ENCODE data around the gene COL28A1. TPM values are rescaled to one million over a fixed set of nuclear protein-coding genes. Genes with fewer than 3 reads are reported as not detected.

Gene COL28A1
- total RNA-seq, 1 experiment from 2014 or later, result 0.81 TPM

GRCh38 chr7:7512861-7513597 is 22.6 kb downstream of the COL28A1 start (continued):
- TF ChIP-seq ZNF425 (CRISPR knock-in tag; conservative IDR thresholded peaks at IDR 0.05) (no peak), ATF6 (CRISPR knock-in tag; IDR thresholded peaks at IDR 0.05) (no peak), ZNF263 (CRISPR knock-in tag; IDR thresholded peaks at IDR 0.05; ENCODE audit: low read depth) (no peak)

GRCh38 chr7:7510794-7511193 is 24.9 kb downstream of the COL28A1 start:
- Mint-ChIP-seq H3K9me3 (peaks cover 5% of the 10 kb centered on the region; the same call in 1 of the 2 replicates), H3K4me1 (peaks cover 8% of the 10 kb centered on the region), H3K27me3 (ENCODE audit: low read depth) (no peaks in the 10 kb centered on the region), H3K27ac (no peak overlapping the region), H3K36me3 (no peaks in the 10 kb centered on the region), H3K4me3 (no peak overlapping the region)
- CTCF ChIA-PET, result no interaction called here
- no peak for ATAC-seq
- DNase-seq (ENCODE audit: low spot score), result no peak
- POLR2A ChIA-PET, result no interaction called here
- TF ChIP-seq ZNF281 (CRISPR knock-in tag; IDR thresholded peaks at IDR 0.05) (no peak), PRRX2 (CRISPR knock-in tag; IDR thresholded peaks at IDR 0.05) (no peak), MYBL2 (CRISPR knock-in tag; IDR thresholded peaks at IDR 0.05) (no peak), E2F1 (CRISPR knock-in tag; IDR thresholded peaks at IDR 0.05) (no peak), ZNF121 (CRISPR knock-in tag; IDR thresholded peaks at IDR 0.05) (no peak), CDX4 (CRISPR knock-in tag; IDR thresholded peaks at IDR 0.05; ENCODE audit: borderline replicate concordance) (no peak), ERG (CRISPR knock-in tag; IDR thresholded peaks at IDR 0.05) (no peak), ESRRA (CRISPR knock-in tag; IDR thresholded peaks at IDR 0.05; ENCODE audit: borderline replicate concordance) (no peak), OVOL2 (CRISPR knock-in tag; IDR thresholded peaks at IDR 0.05; ENCODE audit: borderline replicate concordance) (no peak), JUN (CRISPR knock-in tag; IDR thresholded peaks at IDR 0.05) (no peak), NR1H2 (CRISPR knock-in tag; IDR thresholded peaks at IDR 0.05) (no peak), CREB1 (CRISPR knock-in tag; IDR thresholded peaks at IDR 0.05) (no peak), ZBTB43 (CRISPR knock-in tag; IDR thresholded peaks at IDR 0.05) (no peak), STAT6 (CRISPR knock-in tag; conservative IDR thresholded peaks at IDR 0.05; ENCODE audit: low read depth) (no peak), ZMAT4 (CRISPR knock-in tag; IDR thresholded peaks at IDR 0.05) (no peak), ZNF263 (CRISPR knock-in tag; IDR thresholded peaks at IDR 0.05; ENCODE audit: low read depth) (no peak), E2F5 (CRISPR knock-in tag; IDR thresholded peaks at IDR 0.05) (no peak)
